HepG2 (cell line): ENCODE measurements around the gene SFR1.

Experiments
- FOSL1 ChIP-seq: sonication (generic); formaldehyde crosslinking; IDR thresholded peaks from 2 replicates; pipeline ENCODE4 v1.9.0; 2021; ENCODE audit warnings: missing genetic modification reagents, borderline replicate concordance
- HIVEP1 ChIP-seq: sonication (generic); formaldehyde crosslinking; IDR thresholded peaks from 2 replicates; pipeline ENCODE4 v1.4.0; 2020; ENCODE audit warnings: mild to moderate bottlenecking, missing genetic modification reagents
- ISL2 ChIP-seq: sonication (generic); formaldehyde crosslinking; IDR thresholded peaks from 2 replicates; pipeline ENCODE4 v1.5.0; 2020; ENCODE audit warnings: missing genetic modification reagents
- MIER2 ChIP-seq: IDR thresholded peaks from 2 replicates; pipeline ENCODE4 v1.6.1; 2016; ENCODE audit warnings: missing biosample characterization, missing genetic modification reagents
- NAIF1 ChIP-seq: sonication (generic); formaldehyde crosslinking; IDR thresholded peaks from 2 replicates; pipeline ENCODE4 v1.5.0; 2020; ENCODE audit warnings: mild to moderate bottlenecking, missing genetic modification reagents, borderline replicate concordance
- POLR2A ChIP-seq, 2 experiments: IDR thresholded peaks; 2 replicates each; pipeline ENCODE4 v1.6.1; 2011; ENCODE audit warnings: low read depth in 2 of 2, low read length in 2 of 2, mild to moderate bottlenecking in 1 of 2, moderate library complexity in 1 of 2; ENCODE audit not compliant: insufficient read depth in 1 of 2
- RAD21 ChIP-seq: fragments of 450-650 bp; formaldehyde crosslinking; IDR thresholded peaks from 2 replicates; pipeline ENCODE4 v1.5.0; 2020; ENCODE audit warnings: mild to moderate bottlenecking
- SIN3A ChIP-seq: IDR thresholded peaks from 2 replicates; pipeline ENCODE4 v1.6.1; 2011; ENCODE audit warnings: low read depth, mild to moderate bottlenecking, control low read depth, low read length, borderline replicate concordance
- ZNF75D ChIP-seq: sonication (generic); formaldehyde crosslinking; IDR thresholded peaks from 2 replicates; pipeline ENCODE4 v1.8.1; 2023; ENCODE audit warnings: missing genetic modification reagents, mild to moderate bottlenecking, borderline replicate concordance
- TF ChIP-seq, protein P1 (sequence below): sonication (generic); formaldehyde crosslinking; IDR thresholded peaks from 2 replicates; pipeline ENCODE4 v1.4.0; 2020; ENCODE audit warnings: missing genetic modification reagents
- TF ChIP-seq, protein P2 (sequence below): sonication (generic); formaldehyde crosslinking; IDR thresholded peaks from 2 replicates; pipeline ENCODE4 v1.4.0; 2020; ENCODE audit warnings: missing genetic modification reagents
- TF ChIP-seq, protein P3 (sequence below): sonication (generic); formaldehyde crosslinking; IDR thresholded peaks from 2 replicates; pipeline ENCODE4 v1.5.1; 2020; ENCODE audit warnings: missing genetic modification reagents, mild to moderate bottlenecking, borderline replicate concordance
- TF ChIP-seq, protein P4 (sequence below): sonication (generic); formaldehyde crosslinking; IDR thresholded peaks from 2 replicates; pipeline ENCODE4 v1.5.0; 2020; ENCODE audit warnings: missing genetic modification reagents, mild to moderate bottlenecking, borderline replicate concordance

DNA sequence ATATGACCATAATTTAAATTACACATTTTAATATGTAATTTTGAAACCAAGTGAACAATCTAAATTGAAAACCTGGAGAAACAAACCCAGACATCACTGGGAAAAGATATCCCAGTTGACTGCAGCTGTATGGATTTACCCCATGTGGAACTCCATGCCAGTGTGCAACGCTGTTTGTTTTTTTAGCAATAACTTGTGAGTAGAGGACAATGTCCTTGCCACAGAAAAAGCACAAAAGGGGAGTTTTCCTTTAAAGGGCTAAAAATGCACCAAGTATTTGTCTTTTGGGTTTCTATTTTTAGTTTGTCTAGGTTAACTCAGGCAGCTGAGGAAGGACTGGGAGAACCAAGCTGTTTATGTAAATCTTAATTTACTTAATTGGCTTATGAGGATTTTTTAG lies 21.2 kb upstream of the SFR1 start:
- TF ChIP-seq HIVEP1 (no peak), ISL2 (CRISPR knock-in tag) (no peak), MIER2 (no peak), FOSL1 (no peak), RAD21 (no peak), POLR2A (IDR thresholded peaks at IDR 0.05; ENCODE audit: insufficient read depth in 1 of 2, low read depth in 2 of 2, low read length in 2 of 2) (no peak), SIN3A (no peak), ZNF75D (no peak), NAIF1 (no peak)
- TF ChIP-seq, protein P1, sequence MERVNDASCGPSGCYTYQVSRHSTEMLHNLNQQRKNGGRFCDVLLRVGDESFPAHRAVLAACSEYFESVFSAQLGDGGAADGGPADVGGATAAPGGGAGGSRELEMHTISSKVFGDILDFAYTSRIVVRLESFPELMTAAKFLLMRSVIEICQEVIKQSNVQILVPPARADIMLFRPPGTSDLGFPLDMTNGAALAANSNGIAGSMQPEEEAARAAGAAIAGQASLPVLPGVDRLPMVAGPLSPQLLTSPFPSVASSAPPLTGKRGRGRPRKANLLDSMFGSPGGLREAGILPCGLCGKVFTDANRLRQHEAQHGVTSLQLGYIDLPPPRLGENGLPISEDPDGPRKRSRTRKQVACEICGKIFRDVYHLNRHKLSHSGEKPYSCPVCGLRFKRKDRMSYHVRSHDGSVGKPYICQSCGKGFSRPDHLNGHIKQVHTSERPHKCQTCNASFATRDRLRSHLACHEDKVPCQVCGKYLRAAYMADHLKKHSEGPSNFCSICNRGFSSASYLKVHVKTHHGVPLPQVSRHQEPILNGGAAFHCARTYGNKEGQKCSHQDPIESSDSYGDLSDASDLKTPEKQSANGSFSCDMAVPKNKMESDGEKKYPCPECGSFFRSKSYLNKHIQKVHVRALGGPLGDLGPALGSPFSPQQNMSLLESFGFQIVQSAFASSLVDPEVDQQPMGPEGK (CRISPR knock-in tag) = no peak
- TF ChIP-seq, protein P2, sequence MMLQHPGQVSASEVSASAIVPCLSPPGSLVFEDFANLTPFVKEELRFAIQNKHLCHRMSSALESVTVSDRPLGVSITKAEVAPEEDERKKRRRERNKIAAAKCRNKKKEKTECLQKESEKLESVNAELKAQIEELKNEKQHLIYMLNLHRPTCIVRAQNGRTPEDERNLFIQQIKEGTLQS (CRISPR knock-in tag) = no peak
- TF ChIP-seq, protein P3, sequence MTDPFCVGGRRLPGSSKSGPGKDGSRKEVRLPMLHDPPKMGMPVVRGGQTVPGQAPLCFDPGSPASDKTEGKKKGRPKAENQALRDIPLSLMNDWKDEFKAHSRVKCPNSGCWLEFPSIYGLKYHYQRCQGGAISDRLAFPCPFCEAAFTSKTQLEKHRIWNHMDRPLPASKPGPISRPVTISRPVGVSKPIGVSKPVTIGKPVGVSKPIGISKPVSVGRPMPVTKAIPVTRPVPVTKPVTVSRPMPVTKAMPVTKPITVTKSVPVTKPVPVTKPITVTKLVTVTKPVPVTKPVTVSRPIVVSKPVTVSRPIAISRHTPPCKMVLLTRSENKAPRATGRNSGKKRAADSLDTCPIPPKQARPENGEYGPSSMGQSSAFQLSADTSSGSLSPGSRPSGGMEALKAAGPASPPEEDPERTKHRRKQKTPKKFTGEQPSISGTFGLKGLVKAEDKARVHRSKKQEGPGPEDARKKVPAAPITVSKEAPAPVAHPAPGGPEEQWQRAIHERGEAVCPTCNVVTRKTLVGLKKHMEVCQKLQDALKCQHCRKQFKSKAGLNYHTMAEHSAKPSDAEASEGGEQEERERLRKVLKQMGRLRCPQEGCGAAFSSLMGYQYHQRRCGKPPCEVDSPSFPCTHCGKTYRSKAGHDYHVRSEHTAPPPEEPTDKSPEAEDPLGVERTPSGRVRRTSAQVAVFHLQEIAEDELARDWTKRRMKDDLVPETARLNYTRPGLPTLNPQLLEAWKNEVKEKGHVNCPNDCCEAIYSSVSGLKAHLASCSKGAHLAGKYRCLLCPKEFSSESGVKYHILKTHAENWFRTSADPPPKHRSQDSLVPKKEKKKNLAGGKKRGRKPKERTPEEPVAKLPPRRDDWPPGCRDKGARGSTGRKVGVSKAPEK (CRISPR knock-in tag) = no peak
- TF ChIP-seq, protein P4, sequence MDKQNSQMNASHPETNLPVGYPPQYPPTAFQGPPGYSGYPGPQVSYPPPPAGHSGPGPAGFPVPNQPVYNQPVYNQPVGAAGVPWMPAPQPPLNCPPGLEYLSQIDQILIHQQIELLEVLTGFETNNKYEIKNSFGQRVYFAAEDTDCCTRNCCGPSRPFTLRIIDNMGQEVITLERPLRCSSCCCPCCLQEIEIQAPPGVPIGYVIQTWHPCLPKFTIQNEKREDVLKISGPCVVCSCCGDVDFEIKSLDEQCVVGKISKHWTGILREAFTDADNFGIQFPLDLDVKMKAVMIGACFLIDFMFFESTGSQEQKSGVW = no peak
